Nephron (organoid): ENCODE measurements around the gene SH3RF3.
A peak's percentile ranks its signal among the peaks of the same experiment; 100 is the strongest.

Experiments used
- H3K27ac Mint-ChIP-seq, 3 experiments: 2 replicates each; pipeline ENCODE4 v1.8.0; 2020; ENCODE audit warnings: mixed read lengths in 3 of 3, mild to moderate bottlenecking in 2 of 3, moderate library complexity in 1 of 3
- H3K27me3 Mint-ChIP-seq: 2 replicates; pipeline ENCODE4 v1.8.0; 2021; ENCODE audit warnings: low read depth, mild to moderate bottlenecking, moderate library complexity, mixed read lengths
- H3K36me3 Mint-ChIP-seq: 2 replicates; pipeline ENCODE4 v1.8.0; 2020; ENCODE audit warnings: low read depth, mixed read lengths
- H3K4me1 Mint-ChIP-seq: 2 replicates; pipeline ENCODE4 v1.8.0; 2020; ENCODE audit warnings: mixed read lengths
- H3K4me3 Mint-ChIP-seq, 3 experiments: 2 replicates each; pipeline ENCODE4 v1.8.0; 2020; ENCODE audit warnings: mild to moderate bottlenecking in 3 of 3, mixed read lengths in 3 of 3, moderate library complexity in 2 of 3
- H3K9me3 Mint-ChIP-seq: 2 replicates; pipeline ENCODE4 v1.8.0; 2020; ENCODE audit warnings: mixed read lengths
- CTCF ChIP-seq, 3 experiments: fragments of 200-600 bp; sonication (generic); IDR thresholded peaks; one replicate each; pipeline ENCODE4 v1.5.0; 2021; ENCODE audit warnings: antibody characterized with exemption in 3 of 3; ENCODE audit not compliant: unreplicated experiment in 3 of 3

SH3RF3 gene

GRCh38 chr2:109270505-109271312 is 141.7 kb downstream of the SH3RF3 start:
- Mint-ChIP-seq H3K4me1 (peaks cover 37% of the 10 kb centered on the region), H3K9me3 (no peaks in the 10 kb centered on the region), H3K4me3 (no peak overlapping the region), H3K27me3 (peaks cover 43% of the 10 kb centered on the region), H3K27ac (peak overlapping the region in 2 of 3 experiments; percentile 53 to 55), H3K36me3 (no peaks in the 10 kb centered on the region)
- TF ChIP-seq CTCF (IDR thresholded peaks at IDR 0.05; ENCODE audit: unreplicated experiment in 3 of 3) = no peak

- no peak overlapping the region for H3K27ac Mint-ChIP-seq
- H3K4me3 Mint-ChIP-seq = no peak overlapping the region
- no peaks in the 10 kb centered on the region for H3K9me3 Mint-ChIP-seq
- H3K27me3 Mint-ChIP-seq = peaks cover 37% of the 10 kb centered on the region
- no peaks in the 10 kb centered on the region for H3K36me3 Mint-ChIP-seq
- H3K4me1 Mint-ChIP-seq = peaks cover 36% of the 10 kb centered on the region
- TF ChIP-seq CTCF (IDR thresholded peaks at IDR 0.05; ENCODE audit: unreplicated experiment in 3 of 3) = no peak
These were observed 142.9 kb downstream of the SH3RF3 start for GRCh38 chr2:109271920-109272319.

- H3K36me3 Mint-ChIP-seq = no peaks in the 10 kb centered on the region
These were observed 143.5 kb downstream of the SH3RF3 start for GRCh38 chr2:109272461-109272860.

GRCh38 chr2:109275120-109276012 is 146.4 kb downstream of the SH3RF3 start:
- TF ChIP-seq CTCF (IDR thresholded peaks at IDR 0.05; ENCODE audit: unreplicated experiment in 3 of 3) = no peak
- peaks cover 38% of the 10 kb centered on the region for H3K4me1 Mint-ChIP-seq
- H3K4me3 Mint-ChIP-seq = no peak overlapping the region
- H3K27ac Mint-ChIP-seq = peak overlapping the region in 2 of 3 experiments; percentile 17 to 18
- no peaks in the 10 kb centered on the region for H3K36me3 Mint-ChIP-seq
- H3K9me3 Mint-ChIP-seq = no peaks in the 10 kb centered on the region
- peaks cover 40% of the 10 kb centered on the region for H3K27me3 Mint-ChIP-seq

More at GRCh38 chr2:109272461-109272860, 143.5 kb downstream of the SH3RF3 start:
- no peak for TF ChIP-seq CTCF (IDR thresholded peaks at IDR 0.05; ENCODE audit: unreplicated experiment in 3 of 3)
- no peak overlapping the region for H3K27ac Mint-ChIP-seq
- H3K4me1 Mint-ChIP-seq = peaks cover 33% of the 10 kb centered on the region
- H3K9me3 Mint-ChIP-seq = no peaks in the 10 kb centered on the region
- H3K4me3 Mint-ChIP-seq = no peak overlapping the region
- H3K27me3 Mint-ChIP-seq = peaks cover 37% of the 10 kb centered on the region

GRCh38 chr2:109277406-109277805 is 148.4 kb downstream of the SH3RF3 start:
- Mint-ChIP-seq H3K27me3 (peaks cover 47% of the 10 kb centered on the region), H3K36me3 (no peaks in the 10 kb centered on the region)

More at GRCh38 chr2:109277406-109277805, 148.4 kb downstream of the SH3RF3 start:
- Mint-ChIP-seq H3K9me3 (no peaks in the 10 kb centered on the region), H3K4me1 (peaks cover 43% of the 10 kb centered on the region), H3K27ac (no peak overlapping the region), H3K4me3 (no peak overlapping the region)
- TF ChIP-seq CTCF (IDR thresholded peaks at IDR 0.05; ENCODE audit: unreplicated experiment in 3 of 3) = no peak
